OCI-LY3 (cell line): Measurements from ENCODE around the gene STK17A.

ENCODE experiments used
- EZH2phosphoT487 ChIP-seq: fragments of 200-600 bp; shearing (Covaris generic); IDR thresholded peaks from 2 replicates; pipeline ENCODE4 v1.6.1; 2018; ENCODE audit warnings: antibody characterized with exemption, mixed run types, low read depth
- TF ChIP-seq, protein P1 (sequence below): fragments of 200-600, 300-600 bp; sonication (generic); IDR thresholded peaks from 2 replicates; pipeline ENCODE4 v1.5.1; 2014; ENCODE audit warnings: antibody characterized with exemption, low read length, low read depth

- TF ChIP-seq, protein P1, sequence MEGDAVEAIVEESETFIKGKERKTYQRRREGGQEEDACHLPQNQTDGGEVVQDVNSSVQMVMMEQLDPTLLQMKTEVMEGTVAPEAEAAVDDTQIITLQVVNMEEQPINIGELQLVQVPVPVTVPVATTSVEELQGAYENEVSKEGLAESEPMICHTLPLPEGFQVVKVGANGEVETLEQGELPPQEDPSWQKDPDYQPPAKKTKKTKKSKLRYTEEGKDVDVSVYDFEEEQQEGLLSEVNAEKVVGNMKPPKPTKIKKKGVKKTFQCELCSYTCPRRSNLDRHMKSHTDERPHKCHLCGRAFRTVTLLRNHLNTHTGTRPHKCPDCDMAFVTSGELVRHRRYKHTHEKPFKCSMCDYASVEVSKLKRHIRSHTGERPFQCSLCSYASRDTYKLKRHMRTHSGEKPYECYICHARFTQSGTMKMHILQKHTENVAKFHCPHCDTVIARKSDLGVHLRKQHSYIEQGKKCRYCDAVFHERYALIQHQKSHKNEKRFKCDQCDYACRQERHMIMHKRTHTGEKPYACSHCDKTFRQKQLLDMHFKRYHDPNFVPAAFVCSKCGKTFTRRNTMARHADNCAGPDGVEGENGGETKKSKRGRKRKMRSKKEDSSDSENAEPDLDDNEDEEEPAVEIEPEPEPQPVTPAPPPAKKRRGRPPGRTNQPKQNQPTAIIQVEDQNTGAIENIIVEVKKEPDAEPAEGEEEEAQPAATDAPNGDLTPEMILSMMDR: no peak
- TF ChIP-seq EZH2phosphoT487: no peak
Observed at GRCh38 chr7:43557831-43558495, 24.9 kb upstream of the STK17A start.
